ENCODE results near the gene ZBTB8A.

DNA sequence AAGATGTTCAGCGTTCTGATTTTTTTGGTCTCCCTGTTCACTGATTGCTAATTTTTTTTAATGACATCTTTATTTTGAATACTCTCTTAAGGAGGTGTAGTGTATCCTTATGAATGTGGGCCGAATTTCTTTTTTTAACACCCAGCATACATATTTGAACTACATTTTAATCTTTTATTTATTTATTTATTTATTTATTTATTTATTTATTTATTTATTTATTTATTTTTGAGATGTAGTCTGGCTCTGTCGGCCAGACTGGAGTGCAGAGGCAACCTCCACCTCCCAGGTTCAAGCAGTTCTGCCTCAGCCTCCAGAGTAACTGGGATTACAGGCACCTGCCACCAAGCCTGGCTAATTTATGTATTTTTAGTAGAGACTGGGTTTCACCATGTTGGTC lies 15.1 kb downstream of the ZBTB8A start:
- TF ChIP-seq, protein P1, sequence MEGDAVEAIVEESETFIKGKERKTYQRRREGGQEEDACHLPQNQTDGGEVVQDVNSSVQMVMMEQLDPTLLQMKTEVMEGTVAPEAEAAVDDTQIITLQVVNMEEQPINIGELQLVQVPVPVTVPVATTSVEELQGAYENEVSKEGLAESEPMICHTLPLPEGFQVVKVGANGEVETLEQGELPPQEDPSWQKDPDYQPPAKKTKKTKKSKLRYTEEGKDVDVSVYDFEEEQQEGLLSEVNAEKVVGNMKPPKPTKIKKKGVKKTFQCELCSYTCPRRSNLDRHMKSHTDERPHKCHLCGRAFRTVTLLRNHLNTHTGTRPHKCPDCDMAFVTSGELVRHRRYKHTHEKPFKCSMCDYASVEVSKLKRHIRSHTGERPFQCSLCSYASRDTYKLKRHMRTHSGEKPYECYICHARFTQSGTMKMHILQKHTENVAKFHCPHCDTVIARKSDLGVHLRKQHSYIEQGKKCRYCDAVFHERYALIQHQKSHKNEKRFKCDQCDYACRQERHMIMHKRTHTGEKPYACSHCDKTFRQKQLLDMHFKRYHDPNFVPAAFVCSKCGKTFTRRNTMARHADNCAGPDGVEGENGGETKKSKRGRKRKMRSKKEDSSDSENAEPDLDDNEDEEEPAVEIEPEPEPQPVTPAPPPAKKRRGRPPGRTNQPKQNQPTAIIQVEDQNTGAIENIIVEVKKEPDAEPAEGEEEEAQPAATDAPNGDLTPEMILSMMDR (IDR thresholded peaks at IDR 0.05), result no peak
- TF ChIP-seq EZH2phosphoT487 (IDR thresholded peaks at IDR 0.05), result no peak

Measured in neural progenitor cell (in vitro differentiated cells).